Non-pigmented ciliary epithelial cell (primary cell): Measurements from ENCODE around the gene FRY.
"Not testable (repeated sequence)": the region's sequence is repeated elsewhere in the genome, so short reads cannot be mapped to it uniquely, and the experiment has no call there.

Source experiments
- DNase-seq: peaks from one replicate; pipeline ENCODE4 v3.0.0-alpha.2; 2010; ENCODE audit warnings: low read depth

The FRY gene

DNA sequence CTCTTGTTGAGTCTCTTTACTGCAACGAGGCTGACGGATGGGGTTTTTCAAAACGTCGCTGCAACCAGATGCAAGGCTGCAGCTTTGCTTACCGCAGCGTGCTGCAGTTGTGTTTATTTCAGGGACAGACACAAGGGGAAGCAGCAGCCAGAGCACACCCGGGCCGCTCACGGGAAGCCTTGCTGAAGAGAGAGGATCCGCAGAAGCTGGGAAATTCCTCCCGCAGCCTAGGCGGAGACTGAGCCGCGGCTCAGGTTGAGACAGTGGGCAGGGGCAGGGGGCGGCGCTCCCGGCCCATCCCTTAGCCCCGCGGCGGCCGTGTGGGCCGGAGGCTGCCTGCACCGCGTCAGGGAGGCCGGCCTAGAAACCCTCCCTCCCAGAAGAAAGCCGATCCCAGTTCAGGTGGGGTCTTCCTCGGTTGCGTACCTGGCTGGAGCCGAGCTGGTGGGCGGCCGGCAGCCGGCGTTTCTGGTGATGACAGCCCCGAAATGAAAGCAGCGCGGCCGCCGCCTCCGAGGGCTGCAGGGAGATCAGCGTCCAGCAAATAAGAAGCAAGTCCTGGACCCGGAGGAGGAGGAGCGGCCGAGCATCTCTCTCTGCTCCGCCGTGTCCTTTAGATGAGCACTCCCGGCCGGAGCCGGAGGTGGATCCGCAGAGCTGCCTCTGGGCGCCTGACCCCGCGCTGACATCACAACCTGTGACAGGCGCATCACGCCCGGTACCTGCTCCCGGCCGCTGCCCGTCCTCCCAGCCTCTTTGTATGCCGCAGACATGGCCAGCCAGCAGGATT is at the start of gene FRY:
FRY (plus strand) TSS at position 750 of the 790 bp plus-strand sequence; CDS start at position 772, 22 bp downstream.
- DNase-seq = no peak

DNA sequence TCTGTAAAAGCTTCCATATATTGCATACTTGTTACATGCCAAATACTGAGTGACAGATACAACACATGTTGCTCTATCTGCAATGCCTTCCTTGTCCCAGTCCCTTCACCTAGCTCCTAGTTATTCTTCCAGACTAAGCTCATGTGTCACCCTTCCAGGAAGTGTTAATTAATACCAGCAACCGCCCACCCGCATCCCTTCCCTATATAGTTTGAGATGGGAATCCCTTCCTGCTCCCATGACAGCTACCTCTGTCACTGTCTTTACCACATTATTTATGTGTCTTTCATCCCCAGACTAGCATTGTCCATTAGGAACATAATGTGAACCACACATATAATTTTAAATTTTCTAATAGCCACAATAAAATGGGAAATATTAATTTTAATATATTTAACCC is 49.5 kb upstream of the FRY start:
- no peak for DNase-seq

DNA sequence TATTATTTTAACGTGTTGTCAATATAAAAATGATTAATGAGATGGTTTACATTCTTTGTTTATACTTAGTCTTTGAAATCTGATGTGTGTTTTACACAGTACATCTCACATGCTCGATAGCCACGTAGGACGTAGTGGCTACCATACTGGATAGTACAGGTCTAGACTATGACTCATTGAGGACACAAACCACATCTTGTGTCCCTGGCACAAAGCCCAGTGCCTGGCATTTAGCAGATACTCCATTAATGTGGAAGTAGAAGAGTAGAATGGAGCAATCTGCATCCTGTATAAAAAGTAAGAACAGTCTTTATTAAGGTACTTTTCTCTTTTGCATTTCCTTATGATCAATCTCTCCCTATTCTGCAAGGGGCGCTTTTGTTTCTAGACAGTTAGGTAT is 49.0 kb upstream of the FRY start:
- DNase-seq = peak; percentile 95

DNA sequence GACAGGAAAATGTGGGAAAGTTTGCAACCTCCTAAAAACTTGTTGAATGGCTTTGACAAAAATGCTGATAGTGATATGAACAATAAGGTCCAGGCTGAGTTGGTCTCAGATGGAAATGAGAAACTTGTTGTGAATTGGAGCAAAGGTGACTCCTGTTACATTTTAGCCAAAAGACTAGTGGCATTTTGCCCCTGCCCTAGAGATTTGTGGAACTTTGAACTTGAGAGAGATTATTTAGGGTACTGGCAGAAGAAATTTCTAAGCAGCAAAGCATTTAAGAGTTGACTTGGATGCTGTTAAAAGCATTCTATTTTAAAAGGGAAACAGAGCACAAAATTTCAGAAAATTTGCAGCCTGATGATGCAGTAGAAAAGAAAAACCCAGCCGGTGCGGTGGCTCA is 47.9 kb upstream of the FRY start:
- DNase-seq = not testable (repeated sequence)

DNA sequence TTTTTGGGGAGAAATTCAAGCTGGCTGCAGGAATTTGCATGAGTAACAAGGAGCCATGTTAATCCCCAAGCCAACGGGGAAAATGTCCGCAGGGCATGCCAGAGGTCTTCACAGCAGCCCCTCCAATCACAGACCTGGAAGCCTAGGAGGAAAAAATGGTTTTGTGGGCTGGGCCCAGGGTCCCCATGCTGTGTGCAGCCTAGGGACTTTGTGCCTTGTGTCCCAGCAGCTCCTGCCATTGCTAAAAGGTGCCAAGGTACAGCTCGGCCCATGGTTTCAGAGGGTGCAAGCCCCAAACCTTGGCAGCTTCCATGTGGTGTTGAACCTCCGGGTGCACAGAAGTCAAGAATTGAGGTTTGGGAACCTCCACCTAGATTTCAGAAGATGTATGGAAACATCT is 47.2 kb upstream of the FRY start:
- not testable (repeated sequence) for DNase-seq

DNA sequence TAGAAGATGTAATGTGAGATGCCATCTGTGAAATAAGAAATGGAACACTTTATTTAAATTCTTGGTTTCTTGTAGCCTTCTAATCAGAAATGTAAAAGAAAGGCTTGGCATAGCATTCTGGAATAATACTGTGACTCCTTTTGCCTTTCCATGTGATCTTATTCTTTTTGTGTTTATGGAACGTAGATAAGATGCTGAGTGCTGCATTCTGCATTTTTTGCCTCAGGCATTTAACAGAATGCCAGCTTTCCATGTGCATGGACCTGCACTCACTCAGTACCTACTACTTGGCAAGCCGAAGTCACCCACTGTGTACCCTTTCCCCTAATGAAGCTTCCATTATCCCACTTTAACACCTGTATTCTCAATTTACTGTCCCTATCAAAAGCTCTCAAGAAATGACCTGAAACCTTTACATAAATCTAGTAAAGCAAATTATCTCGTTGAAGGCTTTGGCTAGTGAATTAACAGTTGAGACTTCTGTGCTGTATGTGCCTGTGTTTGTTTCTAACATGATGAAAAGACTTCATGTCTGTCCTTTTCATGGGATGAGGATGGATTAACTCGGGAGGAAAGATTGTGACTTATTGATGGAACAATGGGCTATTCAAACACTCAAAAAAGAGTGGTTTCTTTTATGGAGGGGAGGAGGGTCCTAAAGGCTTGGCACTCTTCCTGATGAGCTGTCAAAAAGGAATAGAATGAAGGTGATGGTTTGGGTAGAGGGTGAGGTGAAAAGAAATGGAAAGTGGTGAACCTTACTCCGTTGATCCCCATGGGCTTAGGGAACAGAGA is 44.7 kb upstream of the FRY start:
- DNase-seq = no peak

DNA sequence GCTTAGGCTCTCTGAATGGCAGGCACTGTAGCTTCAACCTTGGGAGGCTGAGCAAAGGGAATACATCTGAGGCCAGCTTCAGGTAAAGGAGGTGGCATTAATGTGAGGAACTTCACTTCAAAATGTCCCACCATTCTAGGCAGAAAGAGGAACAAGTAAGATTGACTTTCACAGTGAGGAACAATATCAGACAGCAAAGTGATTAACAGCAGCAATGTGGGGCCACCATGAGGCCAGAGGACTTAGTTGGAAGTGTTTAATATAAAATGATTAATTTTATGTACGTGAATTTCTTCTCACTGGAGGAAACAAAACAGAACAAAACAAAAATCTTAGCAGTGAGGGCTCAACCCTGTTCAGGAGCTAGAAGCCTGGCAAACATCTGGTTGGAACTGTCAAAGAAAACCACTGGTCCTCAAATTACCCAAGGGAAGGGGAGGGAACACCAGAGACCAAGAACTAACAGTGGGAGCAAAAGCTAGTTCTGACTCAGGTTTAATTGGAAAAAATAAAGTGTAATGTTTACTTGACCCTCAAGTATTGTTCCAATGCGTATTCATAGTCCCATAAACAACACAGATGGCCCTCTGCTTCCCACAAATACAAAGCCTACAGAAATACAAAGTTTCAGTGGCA is 43.9 kb upstream of the FRY start:
- no peak for DNase-seq

DNA sequence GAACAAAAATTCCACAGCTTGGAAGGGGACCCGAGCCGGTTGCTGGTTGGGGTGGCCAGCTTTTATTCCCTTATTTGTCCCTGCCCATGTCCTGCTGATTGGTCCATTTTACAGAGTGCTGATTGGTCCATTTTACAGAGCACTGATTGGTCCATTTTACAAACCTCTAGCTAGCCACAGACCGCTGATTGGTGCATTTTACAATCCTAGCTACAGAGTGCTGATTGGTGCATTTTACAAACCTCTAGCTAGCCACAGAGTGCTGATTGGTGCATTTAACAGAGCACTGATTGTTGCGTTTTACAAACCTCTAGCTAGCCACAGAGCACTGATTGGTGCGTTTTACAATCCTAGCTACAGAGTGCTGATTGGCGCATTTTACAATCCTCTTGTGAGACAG is 37.2 kb upstream of the FRY start:
- not testable (repeated sequence) for DNase-seq

DNA sequence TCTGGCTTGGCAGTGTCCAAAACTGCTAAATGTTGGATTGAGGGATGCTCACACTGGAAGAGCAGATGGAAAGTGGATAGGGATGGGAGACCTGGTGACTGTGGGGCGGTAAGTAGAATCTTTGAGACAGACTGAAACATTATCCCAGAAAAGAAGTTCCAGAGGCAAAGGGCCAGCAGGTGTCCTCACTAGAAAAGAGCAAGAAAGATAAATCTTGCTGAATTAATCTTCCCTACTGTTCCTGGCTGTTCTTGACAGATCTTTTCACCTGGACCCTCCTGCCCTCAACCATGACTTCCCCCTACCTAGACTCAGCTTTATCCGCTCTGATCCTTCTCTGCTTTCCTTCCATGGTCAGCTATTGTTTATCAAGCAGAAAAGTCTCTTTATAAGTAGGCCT is 35.0 kb upstream of the FRY start:
- DNase-seq = no peak

DNA sequence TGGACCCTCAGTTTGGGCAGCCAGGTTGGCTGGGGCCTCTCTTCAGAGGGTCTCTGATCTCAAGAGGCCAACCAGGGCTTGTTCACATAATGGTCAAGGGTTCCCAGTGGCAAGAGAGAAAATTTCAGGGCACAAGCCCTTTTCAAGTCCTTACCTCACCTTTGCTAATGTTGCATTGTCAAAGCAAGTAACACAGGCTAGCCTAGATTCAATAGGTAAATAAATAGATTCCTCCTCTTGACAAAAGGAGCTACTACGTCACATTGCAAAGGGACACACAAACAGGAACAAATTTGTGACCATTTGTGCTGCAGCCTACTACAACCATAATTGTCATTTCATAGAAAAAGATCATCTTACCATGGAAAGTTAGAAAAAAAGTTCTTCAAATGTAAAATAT is 33.9 kb upstream of the FRY start:
- DNase-seq = no peak

DNA sequence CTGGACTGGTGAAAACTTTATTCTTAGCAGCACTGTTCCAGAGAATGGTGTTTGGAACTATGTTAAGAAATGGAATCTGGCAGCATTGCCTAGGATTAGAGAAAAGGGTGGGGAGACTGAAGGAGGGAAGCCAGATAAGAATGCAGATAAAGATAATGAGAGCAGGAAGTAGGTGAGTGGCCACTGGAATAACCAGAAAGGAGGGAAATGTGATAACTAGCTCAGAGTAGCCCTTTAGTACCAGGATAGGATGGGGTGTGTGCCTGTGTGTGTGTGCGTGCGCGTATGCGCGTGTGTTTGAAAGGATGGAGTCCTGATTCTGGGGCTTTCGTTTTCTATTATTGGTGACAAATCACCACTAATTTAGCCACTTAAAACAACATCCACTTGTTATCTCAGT is 33.4 kb upstream of the FRY start:
- DNase-seq = no peak

DNA sequence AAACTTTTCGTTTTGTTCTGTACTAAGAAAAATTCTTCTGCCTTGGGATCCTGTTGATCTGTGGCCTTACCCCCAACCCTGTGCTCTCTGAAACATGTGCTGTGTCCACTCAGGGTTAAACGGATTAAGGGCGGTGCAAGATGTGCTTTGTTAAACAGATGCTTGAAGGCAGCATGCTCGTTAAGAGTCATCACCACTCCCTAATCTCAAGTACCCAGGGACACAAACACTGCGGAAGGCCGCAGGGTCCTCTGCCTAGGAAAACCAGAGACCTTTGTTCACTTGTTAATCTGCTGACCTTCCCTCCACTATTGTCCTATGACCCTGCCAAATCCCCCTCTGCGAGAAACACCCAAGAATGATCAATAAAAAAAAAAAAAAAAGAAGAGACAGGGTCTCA is 30.8 kb upstream of the FRY start:
- DNase-seq = not testable (repeated sequence)

DNA sequence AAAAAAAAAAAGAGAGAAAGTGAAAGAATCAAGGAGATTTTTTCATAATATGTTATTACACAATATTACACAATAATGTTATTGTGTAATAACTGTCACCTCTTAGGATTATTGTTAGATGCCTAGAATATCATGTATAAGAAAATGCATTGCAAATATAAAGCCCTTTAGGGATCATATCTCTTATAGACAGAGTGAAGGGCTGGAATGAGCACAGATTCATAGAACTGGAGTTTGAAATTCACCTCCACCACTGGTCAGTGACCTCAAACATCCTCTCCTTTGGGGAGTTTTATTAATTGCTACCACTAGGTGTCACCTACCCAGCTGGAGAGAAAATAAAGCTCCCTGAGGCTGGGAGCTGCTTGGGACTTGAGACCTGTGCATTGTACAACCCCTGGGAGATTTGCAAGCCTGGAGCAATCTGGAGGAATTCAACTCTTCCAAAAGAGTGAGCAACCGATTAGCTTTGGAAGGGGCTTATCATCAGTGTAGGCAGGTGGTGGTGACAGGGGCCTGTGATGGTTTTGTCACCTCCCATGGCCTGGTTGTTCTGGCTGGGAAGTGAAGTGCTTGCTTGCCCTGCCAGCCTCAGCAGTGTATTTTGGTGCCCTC is 30.3 kb upstream of the FRY start:
- no peak for DNase-seq

DNA sequence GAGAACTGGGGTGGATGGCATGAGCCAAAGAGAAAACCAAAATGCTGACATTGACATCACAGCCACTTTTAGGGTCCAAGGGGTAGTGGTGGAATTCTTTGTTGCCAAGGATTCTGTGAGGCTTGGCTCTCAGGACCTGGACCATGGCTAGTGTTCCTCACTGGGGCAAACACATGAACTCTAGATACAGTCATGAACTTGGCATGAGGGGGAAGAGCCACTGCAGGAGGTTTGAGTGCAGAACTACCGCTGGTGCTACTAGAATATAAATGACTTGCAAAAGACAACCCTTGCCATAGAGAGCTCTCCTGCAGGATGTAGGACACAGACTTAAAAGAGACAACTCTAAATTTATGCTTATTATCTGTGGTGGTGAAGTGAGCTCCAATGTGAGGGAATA is 29.8 kb upstream of the FRY start:
- DNase-seq = no peak

DNA sequence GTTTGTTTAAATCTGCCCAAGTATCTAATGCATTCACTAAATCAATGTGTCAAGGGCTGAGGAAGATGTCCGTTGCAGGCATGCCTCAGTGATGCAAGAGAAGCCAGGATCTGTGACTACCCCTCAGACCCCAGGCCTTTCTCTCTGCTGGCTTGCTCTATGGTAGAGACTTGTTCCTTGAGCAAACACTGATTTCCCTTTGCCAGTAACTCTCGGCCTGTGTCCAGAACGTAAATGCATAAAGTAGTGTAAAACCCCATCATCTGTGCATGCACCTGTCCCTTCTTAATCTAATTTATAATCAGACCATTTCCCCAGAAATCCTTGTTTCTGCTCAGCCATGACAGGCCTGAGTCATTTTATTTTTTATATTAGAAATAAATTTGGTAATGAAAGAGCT is 28.7 kb upstream of the FRY start:
- no peak for DNase-seq

DNA sequence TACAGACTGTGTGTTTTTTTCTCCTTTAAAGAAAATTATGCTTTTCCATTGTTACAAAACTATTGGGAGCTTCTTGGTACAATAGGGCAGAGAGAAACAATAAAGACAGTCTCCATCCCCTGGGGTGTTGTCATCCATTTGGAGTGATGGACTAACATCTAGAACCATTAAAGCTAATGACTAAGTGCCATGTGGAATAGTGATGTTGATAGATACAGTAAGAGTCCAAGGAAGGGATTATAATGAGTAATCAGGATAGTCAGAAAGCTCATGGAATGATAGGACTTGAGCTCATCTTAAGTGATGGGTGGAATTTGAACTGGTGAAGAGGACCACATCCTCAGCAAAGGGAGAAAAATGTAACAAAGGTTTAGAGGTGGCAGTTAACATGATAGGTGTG is 24.1 kb upstream of the FRY start:
- no peak for DNase-seq

DNA sequence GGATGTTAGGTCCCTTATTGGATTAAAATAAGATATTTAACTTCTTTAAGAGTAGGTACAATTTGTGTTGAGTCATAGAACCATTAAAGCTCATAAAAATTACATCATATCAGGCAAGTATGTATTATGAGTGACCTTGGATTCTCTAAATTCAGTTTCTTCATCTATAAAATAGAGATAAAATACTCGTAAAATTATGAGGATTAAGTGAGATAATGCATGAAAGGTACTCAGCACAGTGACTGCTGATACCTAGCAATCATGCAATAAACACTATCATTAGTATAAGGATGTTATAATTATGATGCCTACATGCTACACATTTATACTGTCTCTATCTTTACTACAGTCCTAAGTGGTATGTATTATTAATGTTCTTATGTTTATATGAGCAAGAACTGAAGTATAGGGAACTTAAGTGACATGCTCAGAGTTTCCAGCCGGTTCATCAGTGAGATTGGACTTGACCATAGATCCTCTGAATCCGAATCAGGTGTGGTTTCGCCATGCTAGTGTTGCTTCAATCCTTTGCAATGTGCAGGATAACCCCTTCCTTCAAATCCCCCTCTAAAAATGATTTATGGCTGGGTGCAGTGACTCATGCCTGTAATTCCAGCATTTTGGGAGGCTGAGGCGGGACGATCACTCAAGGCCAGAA is 22.9 kb upstream of the FRY start:
- DNase-seq = no peak

DNA sequence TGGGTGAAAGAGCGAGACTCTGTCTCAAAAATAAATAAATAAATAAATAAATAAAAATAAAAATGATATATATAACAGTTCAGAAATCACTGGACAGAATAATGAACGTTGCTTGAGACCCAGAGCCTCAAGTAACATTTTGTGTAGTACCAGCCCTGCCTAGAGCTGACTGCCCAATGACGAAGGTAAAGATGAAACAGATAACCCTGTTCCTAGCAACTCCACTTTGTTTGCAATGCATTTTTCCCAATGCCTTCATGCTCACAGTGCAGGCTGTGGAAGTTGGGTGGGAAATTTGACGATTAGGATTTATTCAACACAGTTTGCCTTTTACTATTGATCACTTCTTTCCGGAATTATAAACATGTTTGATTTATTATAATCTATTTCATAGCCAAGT is 22.2 kb upstream of the FRY start:
- no peak for DNase-seq

DNA sequence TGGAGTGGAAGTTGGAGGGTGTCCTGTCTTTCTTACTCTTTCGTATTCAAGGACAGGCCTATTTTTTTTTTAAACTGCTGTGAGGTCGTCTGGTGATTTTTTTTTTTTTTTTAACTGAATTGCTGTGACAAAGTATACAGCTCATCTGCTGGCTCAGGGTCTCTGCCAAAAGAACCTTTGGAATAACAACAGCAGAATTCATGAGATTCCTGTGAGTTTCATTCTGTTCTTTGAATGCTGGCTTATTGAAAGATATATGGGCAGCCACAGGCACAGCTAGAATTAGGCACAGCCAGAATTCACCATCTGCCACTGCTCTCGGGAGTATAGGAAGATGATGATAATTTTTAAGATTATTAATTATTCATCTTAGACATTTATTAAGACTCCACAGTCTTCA is 21.4 kb upstream of the FRY start:
- no peak for DNase-seq

DNA sequence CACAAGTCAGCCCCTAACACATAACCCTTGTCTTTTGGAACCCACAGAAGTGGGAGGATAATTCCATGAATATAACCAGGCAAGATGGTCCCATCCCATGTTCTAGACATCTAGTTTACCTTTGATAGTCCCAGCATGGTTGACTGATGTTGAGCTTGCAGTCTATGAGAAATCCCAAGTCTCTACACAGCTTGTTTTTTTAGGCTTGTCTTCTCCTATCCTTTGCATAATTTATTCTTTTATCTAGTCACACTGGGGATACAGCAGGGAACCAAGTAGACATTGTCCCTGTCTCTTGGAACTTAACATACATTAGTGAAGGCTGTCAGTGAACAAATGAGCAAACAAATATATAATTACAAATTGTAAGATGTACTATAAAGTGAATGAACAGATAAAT is 19.6 kb upstream of the FRY start:
- DNase-seq = no peak

DNA sequence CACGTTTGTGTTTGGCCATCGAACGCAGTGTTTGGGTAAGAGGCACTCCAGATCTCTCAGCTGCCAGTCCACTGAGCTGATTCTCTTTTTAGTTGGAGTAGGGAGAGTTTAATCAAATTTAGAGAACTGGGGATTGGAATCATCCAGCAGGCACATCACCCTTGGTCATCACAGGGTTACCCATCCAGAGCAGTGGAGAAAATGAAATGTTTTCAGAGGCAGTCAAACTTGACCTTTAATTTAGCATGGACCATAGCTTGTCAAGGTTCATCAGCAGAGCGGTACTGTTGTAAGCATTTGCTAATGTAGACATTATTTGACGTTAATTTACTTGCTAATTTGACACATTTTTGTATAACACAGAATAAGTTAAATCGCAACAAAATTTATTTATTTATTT is 18.4 kb upstream of the FRY start:
- no peak for DNase-seq

DNA sequence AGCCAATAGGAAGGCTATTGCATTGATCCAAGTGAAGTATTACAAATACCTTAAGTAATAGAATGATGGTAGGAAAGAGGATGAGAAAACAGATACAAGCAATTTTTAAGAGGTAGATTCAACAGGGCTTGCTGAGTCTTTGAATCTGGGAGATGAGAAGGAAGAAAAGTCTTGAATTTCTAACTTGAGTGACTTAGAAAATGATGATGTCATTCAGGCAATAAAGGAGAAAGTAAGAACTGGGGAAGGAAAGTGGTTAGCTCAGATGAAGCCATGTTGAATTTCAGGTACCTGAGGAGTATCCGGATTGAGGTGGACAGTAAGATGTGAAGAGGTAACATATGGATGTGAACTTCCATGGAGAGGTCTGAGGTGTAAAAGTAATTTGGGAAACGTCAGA is 15.5 kb upstream of the FRY start:
- DNase-seq = no peak
